CD4-positive, alpha-beta T cell treated with Interleukin-17A for 1 hour (primary cell): ENCODE measurements around the gene CDR2.

Experiments
- DNase-seq: peaks from one replicate; pipeline ENCODE4 v3.0.0-alpha.2; 2020

CDR2 gene

DNA sequence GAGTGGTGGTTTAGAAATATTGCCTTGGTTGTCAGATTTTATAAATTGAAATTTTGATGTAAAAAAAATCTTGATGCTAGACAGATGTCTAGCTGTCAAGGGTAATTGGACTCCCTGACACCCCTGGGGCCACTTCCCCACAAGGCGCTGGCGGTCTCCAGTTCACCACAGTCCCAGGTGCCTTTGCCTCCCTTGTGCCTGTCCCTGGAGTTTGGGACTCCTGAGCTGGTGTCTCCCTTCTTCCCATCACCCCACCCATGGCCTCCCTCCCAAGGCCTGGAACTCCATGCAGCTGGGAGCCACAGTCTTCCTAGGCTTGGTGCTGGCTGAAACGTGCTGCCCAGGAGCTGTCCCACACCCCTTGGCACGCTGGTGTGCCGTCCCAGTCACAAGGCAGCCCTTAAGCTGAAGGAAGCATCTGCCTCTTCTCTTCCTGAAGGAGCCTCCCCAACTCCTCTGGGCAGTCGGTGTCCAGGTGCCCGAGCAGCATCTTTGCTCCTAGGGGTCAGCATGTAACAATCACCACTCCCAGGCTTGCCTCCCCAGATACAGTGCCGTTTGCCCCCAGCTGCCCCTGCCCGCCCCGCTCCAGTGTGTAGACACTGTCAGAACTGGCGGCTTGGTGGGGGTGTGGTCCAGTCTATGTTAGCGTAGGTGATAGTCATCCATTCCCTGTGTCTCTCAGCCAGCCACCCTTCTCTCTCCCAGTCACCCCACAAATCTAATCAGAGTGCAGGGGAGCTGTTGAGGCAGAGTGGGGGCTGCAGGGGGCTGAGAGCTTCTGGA, 51.1 kb downstream of the CDR2 start:
- DNase-seq: no peak

DNA sequence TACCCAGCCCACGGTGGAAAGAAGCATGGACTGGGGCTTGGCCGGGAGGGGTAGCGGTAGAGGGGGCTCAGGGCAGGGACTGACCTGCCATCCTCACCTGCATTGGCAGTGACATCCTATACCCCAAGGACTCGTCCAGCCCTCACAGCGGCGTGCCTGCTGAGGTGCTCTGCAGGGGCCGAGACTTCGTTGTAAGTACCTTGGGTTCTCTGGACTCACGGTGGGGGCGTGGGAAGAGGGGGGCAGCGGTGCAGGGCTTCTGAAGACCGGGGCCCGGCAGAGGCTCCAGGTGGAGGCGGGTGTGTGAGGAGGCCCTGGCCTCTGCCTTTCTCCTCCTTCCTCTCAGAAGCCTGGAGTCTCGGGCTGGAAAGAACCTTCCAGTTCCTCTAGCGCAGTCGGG, 51.7 kb downstream of the CDR2 start:
- DNase-seq: no peak

- no peak for DNase-seq
Observed at GRCh38 chr16:22322021-22322471, 52.4 kb downstream of the CDR2 start.

GRCh38 chr16:22321340-22322001, 52.9 kb downstream of the CDR2 start:
- peak; percentile 79 for DNase-seq

DNA sequence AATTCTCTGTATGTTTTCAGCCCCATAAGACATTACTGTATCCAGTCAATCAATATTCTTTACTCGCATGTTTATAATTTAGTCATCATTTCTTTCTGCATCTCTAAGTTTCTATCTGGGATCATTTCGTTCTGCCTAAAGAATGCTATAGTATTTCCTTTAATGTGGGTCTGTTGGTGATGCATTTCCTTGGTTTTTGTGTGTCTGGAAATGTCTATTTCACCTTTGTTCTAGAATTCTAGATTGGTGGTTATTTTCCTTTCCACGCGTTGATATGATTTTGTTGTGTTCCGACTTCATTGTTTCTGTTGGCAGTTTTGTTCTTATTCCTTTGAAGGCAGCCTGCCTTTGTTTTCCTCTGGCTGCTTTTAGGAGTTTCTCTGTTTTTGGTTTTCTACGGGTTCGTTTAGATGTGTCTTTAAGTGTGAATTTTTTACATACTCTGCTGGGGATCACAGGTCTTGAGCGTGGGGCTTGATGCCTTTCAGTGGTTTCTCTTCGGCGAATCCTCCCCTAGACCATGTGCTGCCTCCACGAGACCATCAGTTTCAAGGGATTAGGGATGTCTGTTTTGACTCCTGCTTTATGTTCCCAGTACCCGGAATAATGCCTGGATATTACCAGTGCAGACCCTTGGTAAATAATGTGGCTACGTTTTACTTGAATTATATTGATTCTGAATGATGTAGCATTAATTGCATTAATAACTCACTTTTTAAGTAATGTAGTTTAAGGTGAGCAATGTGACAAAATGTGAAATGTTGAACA, 53.7 kb downstream of the CDR2 start:
- DNase-seq: no peak

DNA sequence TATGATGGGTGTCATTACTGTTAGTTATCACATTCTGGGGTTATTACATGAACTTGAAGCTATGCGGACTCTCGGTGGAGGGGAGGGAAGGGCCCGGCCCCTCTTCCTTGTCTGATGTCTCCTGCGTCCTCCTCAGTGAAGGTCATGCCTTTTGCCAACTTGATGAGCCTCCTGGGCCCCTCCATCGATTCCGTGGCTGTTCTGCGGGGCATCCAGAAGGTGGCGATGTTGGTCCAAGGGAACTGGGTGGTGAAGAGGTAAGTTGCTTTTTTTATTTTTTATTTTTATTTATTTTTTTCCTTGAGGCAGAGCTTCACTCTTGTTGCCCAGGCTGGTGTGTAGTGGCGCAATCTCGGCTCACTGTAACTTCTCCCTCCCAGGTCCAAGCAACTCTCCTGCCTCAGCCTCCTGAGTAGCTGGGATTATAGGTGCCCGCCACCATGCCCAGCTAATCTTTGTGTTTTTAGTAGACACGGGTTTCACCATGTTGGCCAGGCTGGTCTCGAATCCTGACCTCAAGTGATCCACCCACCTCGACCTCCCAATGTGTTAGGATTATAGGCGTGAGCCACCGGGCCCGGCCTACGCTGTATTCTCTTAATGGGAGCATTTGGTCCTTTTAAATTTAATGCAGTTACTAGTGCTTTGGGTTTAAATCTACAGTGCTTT, 55.6 kb downstream of the CDR2 start:
- peak; percentile 67 for DNase-seq

DNA sequence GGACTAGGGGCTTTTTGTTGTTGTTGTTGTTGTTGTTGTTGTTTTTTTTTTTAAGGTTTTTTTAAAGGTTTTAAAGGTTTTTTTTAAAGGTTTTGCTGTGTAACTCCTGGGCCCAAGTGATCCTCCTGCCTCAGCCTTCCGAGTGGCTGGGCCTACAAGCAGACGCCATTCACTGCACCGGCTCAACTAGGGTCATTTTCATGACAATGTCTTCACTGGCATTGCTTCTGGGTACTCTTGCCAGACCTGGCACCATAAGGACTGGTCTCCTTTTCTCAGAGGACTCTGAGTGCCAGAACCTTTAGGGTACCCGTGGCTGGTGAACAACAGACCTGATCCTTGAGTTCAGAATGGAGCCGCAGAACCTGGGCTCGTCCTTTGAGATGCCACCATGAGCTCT, 56.8 kb downstream of the CDR2 start:
- no peak for DNase-seq

DNA sequence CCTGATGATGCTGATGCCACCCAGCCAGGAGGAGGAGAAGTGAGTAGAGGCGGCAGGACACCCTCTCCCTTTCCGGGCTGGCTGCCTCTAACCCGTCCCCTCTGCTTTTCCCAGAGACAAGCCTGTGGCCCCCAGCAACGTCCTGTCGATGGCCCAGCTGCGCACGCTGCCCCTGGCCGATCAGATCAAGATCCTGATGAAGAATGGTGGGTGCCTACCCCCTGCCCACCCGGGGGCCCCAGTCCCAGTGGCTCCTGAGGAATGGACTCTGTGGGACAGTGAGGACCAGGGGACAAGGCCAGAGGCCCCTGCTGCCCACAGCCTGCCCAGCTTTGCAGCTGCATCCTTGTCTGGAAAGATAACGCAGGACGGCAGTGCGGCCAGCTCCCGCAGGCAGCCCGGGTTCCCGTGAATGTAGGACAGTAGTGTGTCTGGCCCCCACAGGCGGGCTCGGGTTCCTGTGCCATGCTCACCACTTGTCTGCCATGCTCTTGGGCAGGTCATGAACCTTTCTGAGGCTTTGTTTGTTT, 57.4 kb downstream of the CDR2 start:
- DNase-seq: no peak

DNA sequence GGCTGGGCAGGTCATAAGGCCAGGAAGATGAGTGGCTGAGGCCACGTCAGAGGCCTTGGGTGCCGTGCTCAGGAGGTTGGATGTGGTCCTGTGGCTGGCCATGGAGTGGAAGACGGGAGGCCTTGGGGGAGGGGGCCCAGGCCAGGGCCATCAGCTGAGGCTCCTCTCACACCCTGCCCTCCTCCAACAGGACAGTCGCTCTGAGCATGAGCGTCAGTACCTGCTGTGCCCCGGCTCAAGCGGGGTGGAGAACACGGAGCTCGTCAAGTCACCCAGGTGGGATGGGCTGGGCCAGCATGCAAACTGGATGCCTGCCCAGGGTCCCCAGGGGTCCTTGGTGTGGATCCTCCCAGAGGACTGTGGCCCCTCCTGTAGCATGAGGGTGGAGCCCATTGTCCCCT, 58.0 kb downstream of the CDR2 start:
- no peak for DNase-seq

DNA sequence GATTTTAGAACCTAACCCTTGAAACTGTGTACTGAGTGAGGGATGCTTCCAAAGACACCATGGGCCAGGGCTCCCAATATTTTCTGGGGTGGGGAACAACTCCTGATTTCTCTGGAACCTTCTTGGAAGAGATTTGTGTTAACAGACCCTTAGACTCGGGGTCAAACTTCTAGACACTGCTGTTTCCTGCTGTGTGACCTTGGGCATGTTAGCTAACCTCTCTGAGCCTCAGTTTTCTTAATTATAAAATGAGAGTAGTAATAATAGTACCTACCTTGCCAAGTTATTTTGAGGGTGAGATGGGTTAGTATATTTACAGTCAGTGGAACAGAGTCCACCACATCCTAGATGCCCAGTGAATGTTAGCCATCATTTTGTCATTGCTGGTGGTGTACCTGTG, 58.4 kb downstream of the CDR2 start:
- no peak for DNase-seq

DNA sequence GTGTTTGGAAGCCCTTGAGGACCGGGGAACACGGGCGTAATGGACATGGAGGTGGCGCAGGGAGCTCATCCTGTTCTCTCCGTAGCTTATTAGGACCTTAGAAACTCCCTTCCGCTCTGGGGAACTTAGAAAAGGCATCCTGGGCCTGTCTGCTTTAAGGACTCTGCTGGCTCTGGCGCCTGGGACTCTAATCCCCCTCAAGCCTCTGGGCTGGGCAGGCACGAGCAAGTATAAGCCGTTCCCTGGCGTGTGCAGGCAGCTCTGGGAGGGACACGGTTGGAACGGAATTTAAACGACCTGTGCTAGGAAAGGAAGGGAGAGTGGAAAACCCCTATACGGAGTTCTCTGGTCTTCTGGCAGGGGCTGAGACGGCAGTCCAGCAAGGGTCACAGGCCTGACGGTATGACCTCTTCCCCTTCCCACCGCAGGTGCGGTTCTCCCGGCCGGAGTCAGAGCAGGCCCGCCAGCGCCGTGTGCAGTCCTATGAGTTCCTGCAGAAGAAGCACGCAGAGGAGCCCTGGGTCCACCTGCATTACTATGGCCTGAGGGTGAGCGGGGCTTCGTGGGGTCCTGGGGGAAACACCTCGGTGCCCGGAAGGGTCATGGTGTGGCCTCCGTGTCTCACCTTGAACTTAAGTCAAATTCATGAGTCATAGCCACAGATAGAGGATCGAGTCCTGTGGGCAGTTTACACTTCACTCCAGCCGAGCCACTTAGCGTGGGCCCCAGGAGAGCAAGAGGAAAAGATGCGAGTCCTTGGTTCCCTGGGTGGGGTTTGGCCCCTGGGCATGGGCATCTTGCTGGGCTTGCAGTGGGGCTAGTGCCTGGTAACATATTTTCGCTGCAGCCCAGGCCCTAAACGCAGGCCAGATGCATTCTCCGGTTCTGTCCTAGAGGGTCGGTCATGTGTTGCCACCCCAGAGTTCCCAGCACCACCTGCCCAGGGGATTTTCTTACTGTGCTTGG, 59.5 kb downstream of the CDR2 start:
- no peak for DNase-seq

GRCh38 chr16:22313876-22314470, 60.4 kb downstream of the CDR2 start:
- no peak for DNase-seq

- DNase-seq: no peak
Observed at GRCh38 chr16:22312897-22313781, 61.3 kb downstream of the CDR2 start.

GRCh38 chr16:22311520-22311919, 62.9 kb downstream of the CDR2 start:
- no peak for DNase-seq

- DNase-seq: no peak
Observed at GRCh38 chr16:22308824-22309520, 65.4 kb downstream of the CDR2 start.

GRCh38 chr16:22307838-22308237, 66.6 kb downstream of the CDR2 start:
- DNase-seq: no peak

DNA sequence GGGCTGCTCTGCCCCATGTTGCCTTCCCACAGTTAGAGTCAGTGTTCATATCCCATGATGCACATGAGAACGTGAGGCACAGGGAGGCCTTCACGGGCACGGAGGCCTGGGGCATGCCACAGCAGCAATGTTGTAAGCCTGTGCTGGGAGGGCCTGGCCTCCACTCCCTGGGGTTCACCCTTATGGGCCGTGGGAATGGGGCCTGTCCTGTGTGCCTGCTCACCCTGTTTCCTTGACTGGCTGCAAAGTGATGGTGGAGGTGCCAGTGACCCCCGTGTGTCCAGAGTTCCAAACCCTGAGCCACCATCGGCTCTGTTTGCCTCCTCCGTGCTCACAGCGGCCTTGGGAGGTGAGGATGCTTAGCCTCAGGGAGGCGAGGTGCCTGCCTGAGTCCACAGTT, 67.6 kb downstream of the CDR2 start:
- no peak for DNase-seq

DNA sequence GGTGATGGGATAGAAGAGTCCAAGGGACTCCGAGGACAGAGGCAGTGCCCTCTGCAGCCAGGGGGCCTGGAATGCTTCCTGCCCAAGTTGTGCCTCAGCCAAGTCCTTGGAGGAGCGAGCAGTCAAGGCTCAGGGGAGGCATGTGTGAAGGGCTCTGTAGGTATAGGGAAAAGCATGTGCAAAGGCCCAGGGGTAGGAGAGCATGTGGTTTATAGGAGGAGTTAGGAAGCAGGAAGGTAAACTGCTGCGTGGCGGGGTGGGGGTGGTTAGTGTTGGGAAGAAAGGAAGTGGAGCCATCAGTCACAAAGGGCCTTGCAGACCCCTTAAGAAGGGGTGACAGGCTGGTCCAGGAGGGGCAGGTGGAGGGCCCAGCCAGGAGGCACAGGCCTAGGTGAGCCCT, 70.0 kb downstream of the CDR2 start:
- DNase-seq: no peak

- DNase-seq: no peak
Observed at GRCh38 chr16:22302776-22303363, 71.5 kb downstream of the CDR2 start.
